Peyer's patch (tissue), 4 donors: ENCODE results near the gene RAD51D. TPM values are rescaled to one million over a fixed set of nuclear protein-coding genes. Genes with fewer than 3 reads are reported as not detected.
A peak's percentile ranks its signal among the peaks of the same experiment; 100 is the strongest.

Source experiments
- DNase-seq, 3 donors: peaks; one replicate each; pipeline ENCODE4 v3.0.0-alpha.2; 2017 to 2019
- H3K27ac ChIP-seq, 4 donors: fragments of 200-600 bp; sonication (generic); one replicate each; pipeline ENCODE4 v1.5.1; 2016 to 2019
- H3K27me3 ChIP-seq, 2 donors: fragments of 200-600 bp; sonication (generic); one replicate each; pipeline ENCODE4 v1.5.1; 2019
- H3K36me3 ChIP-seq, 3 donors: fragments of 200-600 bp; sonication (generic); one replicate each; pipeline ENCODE4 v1.5.1; 2016 to 2019
- H3K4me1 ChIP-seq, 4 donors: fragments of 200-600 bp; sonication (generic); one replicate each; pipeline ENCODE4 v1.5.1; 2016 to 2019
- H3K4me3 ChIP-seq, 4 donors: fragments of 200-600 bp; sonication (generic); 1 replicate in 3 of 4; 2 replicates in 1 of 4; pipeline ENCODE4 v1.5.1; 2016 to 2019; ENCODE audit warnings: mild to moderate bottlenecking in 1 of 4
- H3K9me3 ChIP-seq, 4 donors: fragments of 200-600 bp; sonication (generic); one replicate each; pipeline ENCODE4 v1.5.1; 2016 to 2019; ENCODE audit warnings: mild to moderate bottlenecking in 1 of 4
- CTCF ChIP-seq, 6 experiments: fragments of 450-650 bp in 4 of 6; fragments of 200-600 bp in 2 of 6; sonication (generic) in 1 of 6; IDR thresholded peaks; one replicate each; pipeline ENCODE4 v1.5.1; 2017 to 2019; ENCODE audit warnings: antibody characterized with exemption in 6 of 6, mild to moderate bottlenecking in 3 of 6, moderate library complexity in 1 of 6
- POLR2A ChIP-seq, 2 donors: fragments of 450-650 bp; IDR thresholded peaks; one replicate each; pipeline ENCODE4 v1.5.1; 2017; ENCODE audit warnings: antibody characterized with exemption in 2 of 2, mild to moderate bottlenecking in 2 of 2, moderate library complexity in 2 of 2
- total RNA-seq, 4 donors: library from RNA; depleted of rRNA; stranded (reverse); fragments of >200 nt; gene quantifications; one replicate each; pipeline ENCODE4 v1.1.0, GENCODE V29; 2016

Gene RAD51D
- total RNA-seq, 4 donors from 2014 or later = 6.3 to 18.2 (median 14.7) TPM

- TF ChIP-seq POLR2A (IDR thresholded peaks at IDR 0.05) (no peak), CTCF (IDR thresholded peaks at IDR 0.05) (no peak)
- Histone ChIP-seq H3K9me3 (no peaks in the 10 kb centered on the region), H3K27ac (no peak overlapping the region), H3K36me3 (peaks cover 0 to 13% (median 0%) of the 10 kb centered on the region in 3 donors), H3K4me1 (peaks cover 5 to 12% (median 5%) of the 10 kb centered on the region in 4 donors), H3K27me3 (no peaks in the 10 kb centered on the region), H3K4me3 (no peak overlapping the region)
- DNase-seq = no peak
Observed at GRCh38 chr17:35062308-35062707, 57.4 kb downstream of the RAD51D start.

- peaks cover 0 to 13% (median 0%) of the 10 kb centered on the region in 3 donors for H3K36me3 ChIP-seq
- no peak for DNase-seq
- no peak overlapping the region for H3K27ac ChIP-seq
- H3K4me1 ChIP-seq = peaks cover 0 to 5% (median 1%) of the 10 kb centered on the region in 4 donors
- no peak for TF ChIP-seq POLR2A (IDR thresholded peaks at IDR 0.05)
- no peak for TF ChIP-seq CTCF (IDR thresholded peaks at IDR 0.05)
- no peaks in the 10 kb centered on the region for H3K27me3 ChIP-seq
- no peak overlapping the region for H3K4me3 ChIP-seq
- no peaks in the 10 kb centered on the region for H3K9me3 ChIP-seq
Observed at GRCh38 chr17:35057332-35057915, 62.2 kb downstream of the RAD51D start.

DNA sequence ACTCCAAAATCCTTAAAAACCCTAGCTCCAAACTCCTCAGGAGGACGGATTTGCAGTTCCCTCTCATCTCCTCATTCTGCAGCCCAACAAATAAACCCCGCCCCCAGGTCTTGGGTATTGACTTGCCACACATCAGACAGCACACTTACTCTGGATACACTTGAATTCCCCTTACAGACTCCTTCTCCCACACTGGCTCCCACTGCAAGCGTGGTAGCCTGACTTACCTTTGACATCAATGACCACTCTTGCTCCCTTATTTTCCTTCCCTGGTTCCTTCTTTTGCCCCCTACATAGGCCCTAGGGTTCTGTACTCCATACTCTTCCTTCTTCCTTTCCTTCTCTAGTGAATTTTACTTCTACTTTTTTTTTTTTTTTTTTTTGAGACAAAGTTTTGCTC, 63.6 kb downstream of the RAD51D start:
- Histone ChIP-seq H3K4me3 (no peak overlapping the region), H3K36me3 (peaks cover 0 to 9% (median 0%) of the 10 kb centered on the region in 3 donors), H3K27ac (no peak overlapping the region), H3K9me3 (no peaks in the 10 kb centered on the region), H3K4me1 (peaks cover 4 to 19% (median 10%) of the 10 kb centered on the region in 4 donors), H3K27me3 (no peaks in the 10 kb centered on the region)
- TF ChIP-seq CTCF (IDR thresholded peaks at IDR 0.05) (no peak), POLR2A (IDR thresholded peaks at IDR 0.05) (no peak)
- DNase-seq = no peak

DNA sequence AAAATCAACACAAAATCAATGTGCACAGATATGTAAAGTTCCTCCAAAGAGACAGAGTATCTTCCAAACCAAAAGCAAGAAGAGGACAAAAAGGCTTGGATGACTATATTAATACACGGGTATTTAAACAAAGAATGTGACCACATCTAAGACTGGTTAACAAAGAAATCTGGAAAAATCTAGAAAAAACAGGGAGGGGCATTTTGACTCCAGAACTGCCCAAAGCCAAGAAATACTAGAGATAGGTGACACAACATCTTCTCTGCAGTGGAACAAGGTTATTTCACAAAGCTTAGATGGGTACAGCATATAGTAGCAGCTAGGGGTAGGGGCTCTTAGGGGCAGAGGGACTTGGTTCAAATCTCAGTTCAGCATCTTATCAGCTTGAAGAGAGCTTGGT, 66.5 kb downstream of the RAD51D start:
- no peak overlapping the region for H3K4me3 ChIP-seq
- H3K27ac ChIP-seq = peak overlapping the region in 1 of 4 donors; percentile 80
- no peaks in the 10 kb centered on the region for H3K9me3 ChIP-seq
- TF ChIP-seq CTCF (IDR thresholded peaks at IDR 0.05) (no peak), POLR2A (IDR thresholded peaks at IDR 0.05) (no peak)
- DNase-seq = no peak
- H3K36me3 ChIP-seq = no peaks in the 10 kb centered on the region
- H3K4me1 ChIP-seq = peaks cover 9 to 30% (median 19%) of the 10 kb centered on the region in 4 donors
- no peaks in the 10 kb centered on the region for H3K27me3 ChIP-seq

GRCh38 chr17:35052780-35053179, 66.9 kb downstream of the RAD51D start:
- H3K4me3 ChIP-seq = no peak overlapping the region
- peaks cover 9 to 30% (median 19%) of the 10 kb centered on the region in 4 donors for H3K4me1 ChIP-seq
- no peak for DNase-seq
- H3K36me3 ChIP-seq = no peaks in the 10 kb centered on the region
- no peaks in the 10 kb centered on the region for H3K27me3 ChIP-seq
- TF ChIP-seq CTCF (IDR thresholded peaks at IDR 0.05) = no peak
- TF ChIP-seq POLR2A (IDR thresholded peaks at IDR 0.05) = no peak
- peak overlapping the region; percentile 6 to 80 (median 64) for H3K27ac ChIP-seq
- no peaks in the 10 kb centered on the region for H3K9me3 ChIP-seq
